Epithelial cell of esophagus (primary cell): Measurements from ENCODE around the gene CELF4.
A peak's percentile ranks its signal among the peaks of the same experiment; 100 is the strongest.

ENCODE experiments used
- DNase-seq: peaks from one replicate; pipeline ENCODE4 v3.0.0; 2010; ENCODE audit warnings: low read depth
- H3K4me3 ChIP-seq: 2 replicates; pipeline ENCODE4 v1.5.1; 2011; ENCODE audit warnings: mild to moderate bottlenecking, low read length, control low read depth
- CTCF ChIP-seq: IDR thresholded peaks from 2 replicates; pipeline ENCODE4 v1.5.1; 2011; ENCODE audit warnings: low read depth, mild to moderate bottlenecking, low read length, control low read depth, inconsistent platforms; ENCODE audit not compliant: insufficient read depth; ENCODE audit errors: missing control alignments

The CELF4 gene

GRCh38 chr18:37305066-37305465 lies 260.5 kb downstream of the CELF4 start:
- DNase-seq: no peak
- no peak for TF ChIP-seq CTCF
- no peak overlapping the region for H3K4me3 ChIP-seq

DNA sequence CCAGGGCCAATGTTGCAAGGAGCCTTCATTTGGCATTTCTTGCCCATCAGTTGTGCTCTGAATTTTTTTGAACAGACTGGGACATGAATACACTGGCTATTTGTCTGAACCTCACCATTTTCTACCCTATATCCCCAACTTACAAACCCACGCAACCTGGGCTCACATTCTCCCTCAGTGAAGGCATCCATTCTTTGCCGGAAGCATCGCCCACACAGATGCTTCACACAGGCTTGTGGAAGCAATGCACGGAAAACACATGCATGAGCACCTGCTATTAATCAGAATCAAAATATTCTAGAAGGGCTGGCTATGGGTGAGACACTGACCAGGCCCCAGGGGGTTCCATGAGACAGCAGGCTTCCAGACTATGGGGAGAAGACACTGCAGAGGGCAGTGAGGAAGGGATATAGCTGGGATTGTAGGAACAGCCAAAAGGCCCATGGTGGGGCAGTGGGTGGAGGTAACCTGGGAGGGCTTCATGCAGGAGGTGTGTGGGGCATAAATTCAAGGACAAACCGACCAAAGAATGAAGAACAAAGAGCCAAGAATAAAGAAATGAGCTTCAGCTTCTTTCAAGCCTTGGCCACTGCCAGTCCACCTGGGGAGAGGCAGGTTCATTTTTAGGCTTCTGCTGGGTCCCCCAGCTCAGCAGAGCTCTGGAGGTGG lies 261.5 kb downstream of the CELF4 start:
- H3K4me3 ChIP-seq: no peak overlapping the region
- no peak for DNase-seq
- TF ChIP-seq CTCF: no peak

DNA sequence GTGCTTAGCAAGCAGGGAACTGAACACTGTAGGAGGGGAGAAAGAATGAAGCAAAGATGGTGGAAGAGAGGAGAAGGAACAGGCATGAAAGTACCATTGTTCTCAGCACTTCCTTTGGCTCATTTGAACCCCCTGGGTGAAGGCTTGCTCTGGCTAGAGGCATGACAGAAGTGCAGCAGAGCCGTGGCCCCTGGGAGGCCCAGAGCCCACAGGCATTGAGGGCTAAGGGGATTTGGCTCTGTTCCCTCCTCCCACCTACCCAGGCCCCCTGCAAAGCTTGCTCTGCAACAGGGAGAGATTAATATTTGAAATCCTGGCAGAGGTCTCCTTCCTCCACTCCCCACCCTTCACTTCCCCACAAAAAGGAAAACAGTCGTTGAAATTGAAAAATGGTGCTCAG lies 262.6 kb downstream of the CELF4 start:
- no peak for DNase-seq
- no peak overlapping the region for H3K4me3 ChIP-seq
- no peak for TF ChIP-seq CTCF

DNA sequence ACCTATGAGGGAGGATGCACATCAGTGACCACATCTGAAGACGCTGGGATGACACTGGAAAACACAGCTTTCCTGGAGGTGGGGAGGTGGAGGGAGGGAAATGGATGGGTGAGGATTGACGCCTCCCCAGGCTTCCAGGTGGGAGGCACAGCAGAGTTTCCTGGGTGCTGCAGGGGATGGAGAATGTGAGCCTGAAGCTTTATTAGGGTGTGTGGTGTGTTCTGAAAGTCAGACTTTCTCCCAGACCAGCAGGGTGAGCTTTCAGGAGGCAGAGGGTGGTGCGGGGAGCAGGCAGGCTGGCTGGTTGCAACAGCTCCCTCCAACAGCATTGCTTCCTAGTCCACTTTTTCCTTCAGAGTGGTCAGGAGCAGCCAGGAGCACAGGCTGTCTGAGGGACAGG lies 263.1 kb downstream of the CELF4 start:
- no peak for TF ChIP-seq CTCF
- H3K4me3 ChIP-seq: no peak overlapping the region
- DNase-seq: no peak

GRCh38 chr18:37299471-37300304 lies 265.9 kb downstream of the CELF4 start:
- no peak for TF ChIP-seq CTCF
- no peak overlapping the region for H3K4me3 ChIP-seq
- peak; percentile 90 for DNase-seq

- H3K4me3 ChIP-seq: no peak overlapping the region
- DNase-seq: no peak
- no peak for TF ChIP-seq CTCF
Observed at GRCh38 chr18:37298816-37299215, 266.8 kb downstream of the CELF4 start.
